Suppressor macrophage (primary cell): ENCODE measurements around the gene DGKQ.

ENCODE experiments used
- DNase-seq, 4 experiments: peaks; one replicate each; pipeline ENCODE4 v3.0.0-alpha.2; 2020 to 2022

The DGKQ gene

GRCh38 chr4:995311-996026 is 22.1 kb upstream of the DGKQ start:
- DNase-seq = peak in 2 of 4 experiments; percentile 15 to 35

- no peak for DNase-seq
Measured at GRCh38 chr4:993111-994029, 20.0 kb upstream of the DGKQ start, which contains the start of gene SLC26A1. Gene SLC26A1, minus strand, starts transcription at chr4:993404. Its CDS starts 1,701 bp downstream, at chr4:991703.

GRCh38 chr4:992297-993110 is 19.1 kb upstream of the DGKQ start:
- no peak for DNase-seq

GRCh38 chr4:991451-992296 is 18.3 kb upstream of the DGKQ start:
- DNase-seq = no peak

GRCh38 chr4:990746-991367 is 17.5 kb upstream of the DGKQ start:
- no peak for DNase-seq

- DNase-seq = no peak
Measured at GRCh38 chr4:989722-990471, 16.5 kb upstream of the DGKQ start.

GRCh38 chr4:988726-989721 is 15.7 kb upstream of the DGKQ start:
- no peak for DNase-seq

GRCh38 chr4:987624-988513 is 14.5 kb upstream of the DGKQ start:
- DNase-seq = no peak

- DNase-seq = peak; percentile 82 to 95 (median 90)
Measured at GRCh38 chr4:986879-987623, 13.7 kb upstream of the DGKQ start, which contains the start of gene IDUA. Gene IDUA, plus strand, starts transcription at chr4:987044. Its CDS starts 41 bp downstream, at chr4:987085.

- no peak for DNase-seq
Measured at GRCh38 chr4:986428-986878, 13.1 kb upstream of the DGKQ start.

- DNase-seq = peak; percentile 71 to 88 (median 82)
Measured at GRCh38 chr4:985123-985830, 11.9 kb upstream of the DGKQ start.

- DNase-seq = no peak
Measured at GRCh38 chr4:984336-985054, 11.1 kb upstream of the DGKQ start.

GRCh38 chr4:982814-983213 is 9.4 kb upstream of the DGKQ start:
- DNase-seq = no peak

- DNase-seq = no peak
Measured at GRCh38 chr4:982291-982690, 8.9 kb upstream of the DGKQ start.

- DNase-seq = peak; percentile 69 to 88 (median 82)
Measured at GRCh38 chr4:978957-979701, 5.8 kb upstream of the DGKQ start.
